ENCODE measurements around the gene PEX11A.

- TF ChIP-seq, protein P1, sequence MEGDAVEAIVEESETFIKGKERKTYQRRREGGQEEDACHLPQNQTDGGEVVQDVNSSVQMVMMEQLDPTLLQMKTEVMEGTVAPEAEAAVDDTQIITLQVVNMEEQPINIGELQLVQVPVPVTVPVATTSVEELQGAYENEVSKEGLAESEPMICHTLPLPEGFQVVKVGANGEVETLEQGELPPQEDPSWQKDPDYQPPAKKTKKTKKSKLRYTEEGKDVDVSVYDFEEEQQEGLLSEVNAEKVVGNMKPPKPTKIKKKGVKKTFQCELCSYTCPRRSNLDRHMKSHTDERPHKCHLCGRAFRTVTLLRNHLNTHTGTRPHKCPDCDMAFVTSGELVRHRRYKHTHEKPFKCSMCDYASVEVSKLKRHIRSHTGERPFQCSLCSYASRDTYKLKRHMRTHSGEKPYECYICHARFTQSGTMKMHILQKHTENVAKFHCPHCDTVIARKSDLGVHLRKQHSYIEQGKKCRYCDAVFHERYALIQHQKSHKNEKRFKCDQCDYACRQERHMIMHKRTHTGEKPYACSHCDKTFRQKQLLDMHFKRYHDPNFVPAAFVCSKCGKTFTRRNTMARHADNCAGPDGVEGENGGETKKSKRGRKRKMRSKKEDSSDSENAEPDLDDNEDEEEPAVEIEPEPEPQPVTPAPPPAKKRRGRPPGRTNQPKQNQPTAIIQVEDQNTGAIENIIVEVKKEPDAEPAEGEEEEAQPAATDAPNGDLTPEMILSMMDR (IDR thresholded peaks at IDR 0.05): no peak
- TF ChIP-seq POLR2AphosphoS5 (IDR thresholded peaks at IDR 0.05; ENCODE audit: low read depth, low read length) (no peak), REST (IDR thresholded peaks at IDR 0.05; ENCODE audit: insufficient read depth in 1 of 2, low read depth in 2 of 2, low read length in 1 of 2) (no peak), TCF7L2 (IDR thresholded peaks at IDR 0.05; ENCODE audit: low read depth, low read length) (no peak), SIN3A (IDR thresholded peaks at IDR 0.05; ENCODE audit: borderline replicate concordance, insufficient read depth, low read depth, low read length) (no peak)
Measured at GRCh38 chr15:89672221-89673164, 18.1 kb downstream of the PEX11A start.

Measured in Panc1 (cell line).